CD14-positive monocyte (primary cell): ENCODE measurements around the gene PSMD7. TPM values are rescaled to one million over a fixed set of nuclear protein-coding genes. Genes with fewer than 3 reads are reported as not detected.

Experiments
- DNase-seq, 3 donors: peaks; one replicate each; pipeline ENCODE4 v3.0.0-alpha.2; 2011 to 2022
- H2AFZ ChIP-seq: 2 replicates; pipeline ENCODE4 v1.6.0; 2012; ENCODE audit warnings: mild to moderate bottlenecking, low read depth, low read length, inconsistent platforms; ENCODE audit not compliant: insufficient read depth, poor library complexity, severe bottlenecking
- H3K27ac ChIP-seq, 2 donors: 1 replicate in 1 of 2; 2 replicates in 1 of 2; pipeline ENCODE4 v1.5.1; 2012 to 2013; ENCODE audit warnings: low read length in 2 of 2, control low read depth in 1 of 2, inconsistent platforms in 1 of 2, low read depth in 1 of 2, mild to moderate bottlenecking in 1 of 2
- H3K27me3 ChIP-seq, 2 donors: one replicate each; pipeline versions ENCODE4 v1.6.0 to v1.6.1; 2011 to 2013; ENCODE audit warnings: low read length in 2 of 2; ENCODE audit not compliant: control insufficient read depth in 2 of 2, insufficient read depth in 2 of 2
- H3K36me3 ChIP-seq, 2 donors: replicated peaks in 1 of 2; 1 replicate in 1 of 2; 2 replicates in 1 of 2; pipeline versions ENCODE4 v1.5.1 to v1.6.1; 2012 to 2013; ENCODE audit warnings: low read length in 2 of 2, control low read depth in 1 of 2, inconsistent platforms in 1 of 2, mild to moderate bottlenecking in 1 of 2; ENCODE audit not compliant: insufficient read depth in 2 of 2, control insufficient read depth in 1 of 2
- H3K4me1 ChIP-seq, 2 donors: 1 replicate in 1 of 2; 2 replicates in 1 of 2; pipeline versions ENCODE4 v1.5.1 to v1.6.1; 2012 to 2013; ENCODE audit warnings: low read length in 2 of 2, control low read depth in 1 of 2, inconsistent platforms in 1 of 2, mild to moderate bottlenecking in 1 of 2, moderate library complexity in 1 of 2; ENCODE audit not compliant: insufficient read depth in 2 of 2, control insufficient read depth in 1 of 2
- H3K4me2 ChIP-seq: replicated peaks from 2 replicates; pipeline ENCODE3; 2012; ENCODE audit warnings: low read length, moderate library complexity, mild to moderate bottlenecking; ENCODE audit not compliant: poor library complexity, severe bottlenecking; ENCODE audit errors: extremely low read depth
- H3K4me3 ChIP-seq, 3 experiments: fragments of 200-600 bp in 1 of 3; sonication (generic) in 1 of 3; replicated peaks in 1 of 3; 1 replicate in 2 of 3; 2 replicates in 1 of 3; pipeline ENCODE4 v1.5.1; 2011 to 2013; ENCODE audit warnings: low read length in 3 of 3, mild to moderate bottlenecking in 3 of 3, control low read depth in 2 of 3, low read depth in 2 of 3, inconsistent platforms in 1 of 3, moderate library complexity in 1 of 3
- H3K79me2 ChIP-seq: 2 replicates; pipeline ENCODE4 v1.6.0; 2012; ENCODE audit warnings: mild to moderate bottlenecking, control low read depth, inconsistent platforms, low read length, moderate library complexity; ENCODE audit not compliant: insufficient read depth
- H3K9ac ChIP-seq: 2 replicates; pipeline ENCODE4 v1.6.0; 2017; ENCODE audit warnings: low read length, mild to moderate bottlenecking; ENCODE audit not compliant: insufficient read depth, poor library complexity, severe bottlenecking
- H3K9me3 ChIP-seq, 2 donors: replicated peaks in 1 of 2; 1 replicate in 1 of 2; 2 replicates in 1 of 2; pipeline versions ENCODE4 v1.5.1 to v1.6.1; 2012 to 2013; ENCODE audit warnings: low read length in 2 of 2, control low read depth in 1 of 2; ENCODE audit not compliant: control insufficient read depth in 1 of 2, insufficient read depth in 1 of 2
- H4K20me1 ChIP-seq: 2 replicates; pipeline ENCODE4 v1.6.0; 2012; ENCODE audit warnings: mild to moderate bottlenecking, low read length, control low read depth, moderate library complexity; ENCODE audit not compliant: insufficient read depth
- H3K27ac Mint-ChIP-seq, 7 donors: one replicate each; pipeline ENCODE4 v1.8.0; 2020; ENCODE audit warnings: mild to moderate bottlenecking in 7 of 7, mixed read lengths in 7 of 7, moderate library complexity in 6 of 7, inconsistent platforms in 2 of 7
- H3K27me3 Mint-ChIP-seq, 3 donors: one replicate each; pipeline ENCODE4 v1.8.0; 2021 to 2022; ENCODE audit warnings: low read depth in 3 of 3, mild to moderate bottlenecking in 3 of 3, mixed read lengths in 3 of 3, moderate library complexity in 3 of 3, inconsistent platforms in 1 of 3
- H3K36me3 Mint-ChIP-seq, 2 donors: one replicate each; pipeline ENCODE4 v1.8.0; 2020; ENCODE audit warnings: mixed read lengths in 2 of 2, inconsistent platforms in 1 of 2, mild to moderate bottlenecking in 1 of 2
- H3K4me1 Mint-ChIP-seq: one replicate; pipeline ENCODE4 v1.8.0; 2020; ENCODE audit warnings: mild to moderate bottlenecking, mixed read lengths
- H3K4me3 Mint-ChIP-seq, 2 donors: one replicate each; pipeline ENCODE4 v1.8.0; 2020; ENCODE audit warnings: mild to moderate bottlenecking in 2 of 2, mixed read lengths in 2 of 2, moderate library complexity in 1 of 2
- H3K9me3 Mint-ChIP-seq, 7 donors: one replicate each; pipeline ENCODE4 v1.8.0; 2020 to 2022; ENCODE audit warnings: mixed read lengths in 7 of 7, mild to moderate bottlenecking in 6 of 7, moderate library complexity in 6 of 7, inconsistent platforms in 2 of 7
- WGBS: methylation state at CpG from one replicate; pipeline ENCODE4 v1.1.5; 2013; ENCODE audit warnings: missing lambda C conversion rate; ENCODE audit not compliant: insufficient coverage; 5-methylcytosine and 5-hydroxymethylcytosine counted together
- intact Hi-C, 2 donors: fragments of 100-400 bp; cut with micrococcal nuclease; formaldehyde crosslinking; loops; one replicate each; pipeline versions ENCODE4 v1.15.0 to v1.15.1; 2023
- polyA plus RNA-seq, 3 donors: library from polyadenylated mRNA; depleted of rRNA in 1 of 3; unstranded in 2 of 3; stranded (reverse) in 1 of 3; fragments of 300-500 nt in 2 of 3; fragments of >200 nt in 1 of 3; fragmentation: Illumina TruSeq in 2 of 3; gene quantifications; 1 replicate in 2 of 3; 2 replicates in 1 of 3; pipeline ENCODE4 v1.2.3, GENCODE V29; 2012 to 2021
- TF ChIP-seq, protein P1 (sequence below): fragments of 200-600 bp; IDR thresholded peaks from one replicate; pipeline ENCODE4 v1.8.0; 2022; ENCODE audit warnings: antibody characterized with exemption, mild to moderate bottlenecking

Gene PSMD7
- polyA plus RNA-seq, 3 donors, result 61.3 to 118 (median 96.7) TPM

DNA sequence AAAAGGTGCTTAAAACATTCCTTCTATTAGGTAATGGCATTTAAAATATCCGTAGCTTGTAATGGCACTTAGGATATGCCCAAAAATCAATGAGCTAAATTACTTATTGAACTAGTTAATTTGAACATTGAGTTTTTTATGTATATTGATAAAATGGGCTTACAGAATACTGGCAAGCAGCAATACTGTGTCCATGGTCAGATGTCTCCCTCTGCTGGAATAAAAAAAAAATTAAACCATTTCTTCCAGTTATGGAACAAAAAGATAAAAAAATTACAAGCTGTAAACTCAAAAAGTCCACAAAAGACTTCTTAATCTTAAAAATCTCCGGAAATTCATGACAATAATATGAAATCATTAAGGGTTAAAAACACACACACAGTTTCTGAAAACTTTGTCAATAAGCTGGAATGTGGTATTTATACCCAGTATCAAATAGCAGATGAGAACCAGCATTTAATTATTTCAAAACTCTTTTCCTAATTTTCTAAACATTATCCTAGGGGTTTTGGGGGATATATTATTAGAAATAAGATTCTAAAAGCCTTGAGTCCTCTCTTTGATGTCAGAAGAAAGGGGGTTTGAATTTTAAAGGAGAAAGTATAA, 21.5 kb upstream of the PSMD7 start:
- Mint-ChIP-seq H3K27ac (no peak overlapping the region), H3K9me3 (peaks cover 0 to 12% (median 6%) of the 10 kb centered on the region in 7 donors), H3K4me1 (no peaks in the 10 kb centered on the region), H3K4me3 (no peak overlapping the region), H3K36me3 (no peaks in the 10 kb centered on the region), H3K27me3 (peaks cover 1 to 14% (median 1%) of the 10 kb centered on the region in 3 donors)
- Histone ChIP-seq H3K27me3 (no peaks in the 10 kb centered on the region), H3K27ac (no peak overlapping the region), H3K9ac (no peak overlapping the region), H3K4me2 (no peak overlapping the region), H4K20me1 (no peaks in the 10 kb centered on the region), H3K4me3 (no peak overlapping the region), H3K9me3 (no peaks in the 10 kb centered on the region), H3K4me1 (no peaks in the 10 kb centered on the region), H2AFZ (no peak overlapping the region), H3K36me3 (no peaks in the 10 kb centered on the region), H3K79me2 (no peaks in the 10 kb centered on the region)
- intact Hi-C loops, result no loop called here
- no peak for DNase-seq
- TF ChIP-seq, protein P1, sequence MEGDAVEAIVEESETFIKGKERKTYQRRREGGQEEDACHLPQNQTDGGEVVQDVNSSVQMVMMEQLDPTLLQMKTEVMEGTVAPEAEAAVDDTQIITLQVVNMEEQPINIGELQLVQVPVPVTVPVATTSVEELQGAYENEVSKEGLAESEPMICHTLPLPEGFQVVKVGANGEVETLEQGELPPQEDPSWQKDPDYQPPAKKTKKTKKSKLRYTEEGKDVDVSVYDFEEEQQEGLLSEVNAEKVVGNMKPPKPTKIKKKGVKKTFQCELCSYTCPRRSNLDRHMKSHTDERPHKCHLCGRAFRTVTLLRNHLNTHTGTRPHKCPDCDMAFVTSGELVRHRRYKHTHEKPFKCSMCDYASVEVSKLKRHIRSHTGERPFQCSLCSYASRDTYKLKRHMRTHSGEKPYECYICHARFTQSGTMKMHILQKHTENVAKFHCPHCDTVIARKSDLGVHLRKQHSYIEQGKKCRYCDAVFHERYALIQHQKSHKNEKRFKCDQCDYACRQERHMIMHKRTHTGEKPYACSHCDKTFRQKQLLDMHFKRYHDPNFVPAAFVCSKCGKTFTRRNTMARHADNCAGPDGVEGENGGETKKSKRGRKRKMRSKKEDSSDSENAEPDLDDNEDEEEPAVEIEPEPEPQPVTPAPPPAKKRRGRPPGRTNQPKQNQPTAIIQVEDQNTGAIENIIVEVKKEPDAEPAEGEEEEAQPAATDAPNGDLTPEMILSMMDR, result peak; percentile 9
- no CpG with 5 or more reads among the region's 2 CpGs for WGBS

DNA sequence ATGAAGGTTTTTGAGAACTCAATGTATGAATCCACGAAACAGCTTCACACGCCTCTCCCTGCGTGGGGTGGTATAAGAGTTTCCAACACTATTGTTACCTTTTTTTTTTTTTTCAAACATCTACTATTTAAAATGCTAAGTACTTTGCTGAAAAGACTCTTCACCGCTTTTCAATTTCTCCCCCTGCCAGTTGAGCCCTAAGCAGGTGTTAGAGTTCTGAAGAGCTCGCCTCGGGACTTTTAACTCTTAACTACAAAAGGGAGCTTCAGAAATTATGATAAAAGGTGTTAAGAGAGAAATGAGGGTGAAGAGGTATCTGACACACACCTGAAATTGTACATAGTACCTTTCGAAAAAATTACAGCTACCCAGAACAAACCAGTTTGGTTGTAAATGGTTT, 20.9 kb upstream of the PSMD7 start:
- Histone ChIP-seq H3K79me2 (no peaks in the 10 kb centered on the region), H2AFZ (no peak overlapping the region), H4K20me1 (no peaks in the 10 kb centered on the region), H3K27me3 (no peaks in the 10 kb centered on the region), H3K9me3 (no peaks in the 10 kb centered on the region), H3K4me3 (no peak overlapping the region), H3K9ac (no peak overlapping the region), H3K4me1 (no peaks in the 10 kb centered on the region), H3K27ac (no peak overlapping the region), H3K36me3 (no peaks in the 10 kb centered on the region), H3K4me2 (no peak overlapping the region)
- DNase-seq, result no peak
- no peak overlapping the region for H3K4me3 Mint-ChIP-seq
- intact Hi-C loops, result no loop called here
- H3K27me3 Mint-ChIP-seq, result peaks cover 1 to 14% (median 2%) of the 10 kb centered on the region in 3 donors
- H3K4me1 Mint-ChIP-seq, result peaks cover 2% of the 10 kb centered on the region
- peaks cover 0 to 9% (median 6%) of the 10 kb centered on the region in 7 donors for H3K9me3 Mint-ChIP-seq
- H3K36me3 Mint-ChIP-seq, result no peaks in the 10 kb centered on the region
- no peak overlapping the region for H3K27ac Mint-ChIP-seq
- TF ChIP-seq, protein P1, result no peak
- WGBS, result no CpG with 5 or more reads among the region's 7 CpGs
